IMR-90 (cell line): ENCODE data around the gene HOXC10. TPM values are rescaled to one million over a fixed set of nuclear protein-coding genes. Genes with fewer than 3 reads are reported as not detected.

Experiments used
- ATAC-seq: fragments of 200-7000 bp; cut with Tn5 transposase; 2 replicates; pipeline ENCODE4 v1.9.1; 2020; ENCODE audit warnings: low read depth, mild to moderate bottlenecking, moderate library complexity
- BruUV-seq: library from RNA; stranded (reverse); fragments of 400-500 nt; replicated peaks from 2 replicates; lab custom pipeline; 2021; lab: Mats Ljungman, UMichigan
- CTCF ChIA-PET: fragments of 300-600 bp; formaldehyde crosslinking; extraction: SDS; loops from one replicate; lab custom pipeline; 2021; ENCODE audit warnings: antibody characterized with exemption; lab: Yijun Ruan, JAX
- POLR2A ChIA-PET: fragments of 300-600 bp; sonication (Branson Sonifier 250); formaldehyde crosslinking; loops from one replicate; lab custom pipeline; 2022; ENCODE audit warnings: antibody characterized with exemption; ENCODE audit not compliant: unreplicated experiment; lab: Charles Lee
- DNase-seq: peaks from one replicate; pipeline ENCODE4 v3.0.0; 2013
- H2AFZ ChIP-seq: replicated peaks from 2 replicates; pipeline ENCODE3; 2013; ENCODE audit warnings: low read length, mild to moderate bottlenecking; ENCODE audit not compliant: poor library complexity
- H2AK5ac ChIP-seq: 2 replicates; pipeline ENCODE4 v1.6.1; 2013; ENCODE audit warnings: low read depth, low read length, inconsistent platforms
- H2AK9ac ChIP-seq: replicated peaks from 2 replicates; pipeline ENCODE3; 2013; ENCODE audit warnings: mild to moderate bottlenecking, low read depth, low read length, moderate library complexity; ENCODE audit not compliant: poor library complexity
- H2BK120ac ChIP-seq: 2 replicates; pipeline ENCODE4 v1.6.1; 2013; ENCODE audit warnings: low read depth, low read length, inconsistent platforms
- H2BK15ac ChIP-seq: 3 replicates; pipeline ENCODE4 v1.6.1; 2013; ENCODE audit warnings: low read depth, low read length, inconsistent platforms
- H2BK20ac ChIP-seq: 2 replicates; pipeline ENCODE4 v1.6.1; 2013; ENCODE audit warnings: low read depth, mild to moderate bottlenecking, inconsistent platforms, low read length, moderate library complexity
- H2BK5ac ChIP-seq: 2 replicates; pipeline ENCODE4 v1.6.1; 2013; ENCODE audit warnings: mild to moderate bottlenecking, low read depth, low read length, inconsistent platforms; ENCODE audit not compliant: poor library complexity, severe bottlenecking
- H3K14ac ChIP-seq: replicated peaks from 2 replicates; pipeline ENCODE4 v1.6.1; 2013; ENCODE audit warnings: low read depth, low read length, inconsistent platforms
- H3K18ac ChIP-seq: 2 replicates; pipeline ENCODE4 v1.6.1; 2013; ENCODE audit warnings: low read depth, low read length, control low read depth
- H3K23ac ChIP-seq: 2 replicates; pipeline ENCODE4 v1.6.1; 2013; ENCODE audit warnings: low read depth, low read length, inconsistent platforms
- H3K27ac ChIP-seq: 2 replicates; pipeline ENCODE4 v1.5.1; 2013; ENCODE audit warnings: mild to moderate bottlenecking, control low read depth, low read length; ENCODE audit not compliant: insufficient read depth
- H3K27me3 ChIP-seq: 2 replicates; pipeline ENCODE4 v1.6.1; 2013; ENCODE audit warnings: low read length; ENCODE audit not compliant: control insufficient read depth, insufficient read depth
- H3K36me3 ChIP-seq: 2 replicates; pipeline ENCODE4 v1.6.1; 2013; ENCODE audit warnings: low read length, mixed read lengths; ENCODE audit not compliant: control insufficient read depth, insufficient read depth
- H3K4ac ChIP-seq: 2 replicates; pipeline ENCODE4 v1.6.1; 2013; ENCODE audit warnings: low read depth, low read length, inconsistent platforms
- H3K4me1 ChIP-seq: 2 replicates; pipeline ENCODE4 v1.6.1; 2013; ENCODE audit warnings: low read length, mixed read lengths; ENCODE audit not compliant: control insufficient read depth, insufficient read depth
- H3K4me2 ChIP-seq: 2 replicates; pipeline ENCODE4 v1.6.1; 2013; ENCODE audit warnings: low read depth, mild to moderate bottlenecking, control low read depth, low read length, moderate library complexity
- H3K4me3 ChIP-seq: 2 replicates; pipeline ENCODE4 v1.5.1; 2013; ENCODE audit warnings: low read depth, mild to moderate bottlenecking, control low read depth, low read length, moderate library complexity; ENCODE audit not compliant: insufficient read depth
- H3K56ac ChIP-seq: 2 replicates; pipeline ENCODE4 v1.6.1; 2013; ENCODE audit warnings: low read length, inconsistent platforms; ENCODE audit not compliant: insufficient read depth; ENCODE audit errors: extremely low read depth
- H3K79me1 ChIP-seq, 2 experiments: 2 replicates each; pipeline ENCODE4 v1.6.1; 2013; ENCODE audit warnings: low read length in 2 of 2, inconsistent platforms in 1 of 2, low read depth in 1 of 2
- H3K9ac ChIP-seq: 2 replicates; pipeline ENCODE4 v1.6.1; 2013; ENCODE audit warnings: low read depth, low read length, control low read depth
- H3K9me1 ChIP-seq: 2 replicates; pipeline ENCODE4 v1.6.1; 2013; ENCODE audit warnings: low read length, inconsistent platforms; ENCODE audit not compliant: insufficient read depth
- H3K9me3 ChIP-seq: 2 replicates; pipeline ENCODE4 v1.6.1; 2013; ENCODE audit warnings: low read length; ENCODE audit not compliant: control insufficient read depth, insufficient read depth
- H4K20me1 ChIP-seq: 2 replicates; pipeline ENCODE4 v1.6.1; 2013; ENCODE audit warnings: low read length, inconsistent platforms; ENCODE audit not compliant: insufficient read depth
- H4K5ac ChIP-seq: 2 replicates; pipeline ENCODE4 v1.6.1; 2013; ENCODE audit warnings: mild to moderate bottlenecking, low read depth, low read length, control low read depth
- H4K8ac ChIP-seq, 2 experiments: 2 replicates each; pipeline ENCODE4 v1.6.1; 2013; ENCODE audit warnings: low read depth in 2 of 2, low read length in 2 of 2, control low read depth in 1 of 2, inconsistent platforms in 1 of 2
- H4K91ac ChIP-seq: 2 replicates; pipeline ENCODE4 v1.6.1; 2013; ENCODE audit warnings: low read depth, low read length, inconsistent platforms; ENCODE audit not compliant: insufficient read depth
- CEBPB ChIP-seq: IDR thresholded peaks from 2 replicates; pipeline ENCODE4 v1.6.1; 2012; ENCODE audit warnings: low read depth, low read length, improper control_type of control experiment
- ELK1 ChIP-seq: fragments of 150-350 bp; IDR thresholded peaks from 2 replicates; pipeline ENCODE4 v1.6.1; 2016; ENCODE audit warnings: low read depth, mild to moderate bottlenecking, low read length, moderate library complexity, borderline replicate concordance
- FOS ChIP-seq: fragments of 150-350 bp; IDR thresholded peaks from 2 replicates; pipeline ENCODE4 v1.6.1; 2016; ENCODE audit warnings: low read depth, low read length
- MAFK ChIP-seq: IDR thresholded peaks from 2 replicates; pipeline ENCODE4 v1.6.1; 2012; ENCODE audit warnings: low read depth, low read length, improper control_type of control experiment
- SMC3 ChIP-seq: fragments of 150-350 bp; IDR thresholded peaks from 2 replicates; pipeline ENCODE4 v1.6.1; 2016; ENCODE audit warnings: low read depth, mild to moderate bottlenecking, antibody characterized with exemption, low read length, moderate library complexity
- WGBS, 2 experiments: methylation state at CpG; one replicate each; pipeline versions ENCODE4 v1.1.5 to v1.1.7; 2013; ENCODE audit warnings: missing lambda C conversion rate in 2 of 2; ENCODE audit not compliant: insufficient read length in 1 of 2; ENCODE audit errors: extremely low coverage in 2 of 2; 5-methylcytosine and 5-hydroxymethylcytosine counted together
- dilution Hi-C: fragments of 300-500 bp; cut with HindIII; formaldehyde crosslinking; loops from one replicate; pipeline ENCODE4 v1.14.3; 2018; ENCODE audit warnings: low sequenced_read_pairs; ENCODE audit not compliant: unreplicated experiment
- in situ Hi-C: fragments of 300-500 bp; cut with MboI; formaldehyde crosslinking; loops from 3 replicates; pipeline ENCODE4 v1.14.3; 2019; ENCODE audit warnings: low sequenced_read_pairs, inconsistent platforms, mixed read lengths
- intact Hi-C: fragments of 100-400 bp; cut with micrococcal nuclease; formaldehyde crosslinking; loops from 2 replicates; pipeline ENCODE4 v1.10.0; 2022
- polyA plus RNA-seq, 3 experiments: library from polyadenylated mRNA; depleted of rRNA; stranded (reverse); fragments of >200 nt; gene quantifications; 2 replicates each; pipeline ENCODE4 v1.2.3, GENCODE V29; 2012; ENCODE audit warnings: low replicate concordance in 1 of 3
- total RNA-seq: library from RNA; depleted of rRNA; stranded (reverse); fragments of >200 nt; gene quantifications from 2 replicates; pipeline ENCODE4 v1.2.3, GENCODE V29; 2012

Gene HOXC10
- total and polyA plus RNA-seq, 2 of the 4 experiments (the other 2 are of a cell fraction), result 0.15 TPM; not detected in 1

GRCh38 chr12:53992377-53992889 lies 7.5 kb downstream of the HOXC10 start:
- Histone ChIP-seq H3K79me1 (no peaks in the 10 kb centered on the region), H3K4me2 (no peak overlapping the region), H3K9me1 (no peaks in the 10 kb centered on the region), H3K18ac (no peak overlapping the region), H3K4me3 (no peak overlapping the region), H3K23ac (no peak overlapping the region), H2AK5ac (no peak overlapping the region), H3K27ac (no peak overlapping the region), H3K9ac (no peak overlapping the region), H3K4me1 (peaks cover 3% of the 10 kb centered on the region; the same call in 1 of the 2 replicates), H4K20me1 (no peaks in the 10 kb centered on the region; the same call in 1 of the 2 replicates), H4K8ac (no peak overlapping the region), H2BK20ac (no peak overlapping the region), H4K91ac (no peak overlapping the region), H2AK9ac (no peak overlapping the region), H3K27me3 (peaks cover 98% of the 10 kb centered on the region), H3K9me3 (peaks cover 13% of the 10 kb centered on the region), H2BK15ac (no peak overlapping the region), H3K4ac (no peak overlapping the region), H2AFZ (no peak overlapping the region), H4K5ac (no peak overlapping the region), H3K36me3 (no peaks in the 10 kb centered on the region), H3K56ac (no peak overlapping the region), H3K14ac (no peak overlapping the region), H2BK120ac (no peak overlapping the region), H2BK5ac (no peak overlapping the region)
- TF ChIP-seq ELK1 (no peak), FOS (no peak), CEBPB (no peak), SMC3 (no peak), MAFK (no peak)
- DNase-seq (no peak), ATAC-seq (no peak)
- dilution Hi-C loops (no loop called here), intact Hi-C loops (no loop called here), in situ Hi-C loops (loop anchor here (10.0 kb wide), 2 partner anchors 228 to 382 kb away; no protein-coding TSS in a partner anchor)
- no TSS peak for BruUV-seq
- CTCF ChIA-PET, result no interaction called here
- 0% methylated on average over 1 of the region's 7 CpGs; no CpG with 5 or more reads in 1 of the 2 experiments for WGBS, 2 experiments
- POLR2A ChIA-PET, result no interaction called here
